GM18519 (cell line): Measurements from ENCODE around the gene SFT2D1.

Experiments used
- ATAC-seq: cut with Tn5 transposase; IDR thresholded peaks from one replicate; pipeline ENCODE4 v1.9.1; 2021; ENCODE audit warnings: mild to moderate bottlenecking, moderate library complexity; ENCODE audit not compliant: unreplicated experiment, low FRiP score

Gene SFT2D1

DNA sequence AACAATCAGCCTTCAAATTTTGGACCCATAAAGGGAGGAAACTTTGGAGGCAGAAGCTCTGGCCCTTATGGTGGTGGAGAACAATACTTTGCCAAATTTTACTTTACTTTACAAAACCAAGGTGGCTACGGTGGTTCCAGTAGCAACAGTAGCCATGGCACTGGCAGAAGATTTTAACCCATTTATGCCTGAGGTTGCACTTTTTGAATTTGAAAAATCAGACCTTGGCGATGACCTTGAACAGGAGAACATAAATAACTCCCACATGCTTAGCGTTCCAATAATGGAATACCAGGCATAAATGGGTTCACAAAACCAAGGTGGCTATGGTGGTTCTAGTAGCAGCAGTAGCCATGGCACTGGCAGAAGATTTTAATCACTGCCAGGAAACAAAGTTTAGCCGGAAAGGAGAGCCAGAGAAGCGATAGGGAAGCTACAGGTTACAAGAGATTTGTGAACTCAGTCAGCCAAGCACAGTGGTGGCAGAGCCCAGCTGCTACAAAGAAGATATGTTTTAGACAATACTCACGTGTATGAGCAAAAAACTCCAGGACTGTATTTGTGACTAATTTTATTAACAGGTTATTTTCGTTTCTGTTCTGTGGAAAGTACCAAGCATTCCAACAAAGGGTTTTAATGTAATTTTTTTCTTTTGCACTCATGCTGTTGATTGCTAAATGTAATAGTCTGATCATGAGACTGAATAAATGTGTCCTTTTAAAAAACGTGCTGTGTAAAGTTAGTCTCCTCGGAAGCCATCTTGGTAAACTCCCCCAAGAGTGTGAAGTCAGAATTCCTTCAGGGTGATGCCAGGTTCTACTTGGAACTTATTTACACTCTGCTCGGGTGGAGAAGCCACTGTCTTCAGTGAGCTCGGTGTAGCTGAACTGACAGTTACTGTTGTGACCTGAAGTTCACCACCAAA lies 6.7 kb downstream of the SFT2D1 start:
- peak; percentile 44 for ATAC-seq

GRCh38 chr6:166334878-166335277 lies 7.5 kb downstream of the SFT2D1 start:
- no peak for ATAC-seq

DNA sequence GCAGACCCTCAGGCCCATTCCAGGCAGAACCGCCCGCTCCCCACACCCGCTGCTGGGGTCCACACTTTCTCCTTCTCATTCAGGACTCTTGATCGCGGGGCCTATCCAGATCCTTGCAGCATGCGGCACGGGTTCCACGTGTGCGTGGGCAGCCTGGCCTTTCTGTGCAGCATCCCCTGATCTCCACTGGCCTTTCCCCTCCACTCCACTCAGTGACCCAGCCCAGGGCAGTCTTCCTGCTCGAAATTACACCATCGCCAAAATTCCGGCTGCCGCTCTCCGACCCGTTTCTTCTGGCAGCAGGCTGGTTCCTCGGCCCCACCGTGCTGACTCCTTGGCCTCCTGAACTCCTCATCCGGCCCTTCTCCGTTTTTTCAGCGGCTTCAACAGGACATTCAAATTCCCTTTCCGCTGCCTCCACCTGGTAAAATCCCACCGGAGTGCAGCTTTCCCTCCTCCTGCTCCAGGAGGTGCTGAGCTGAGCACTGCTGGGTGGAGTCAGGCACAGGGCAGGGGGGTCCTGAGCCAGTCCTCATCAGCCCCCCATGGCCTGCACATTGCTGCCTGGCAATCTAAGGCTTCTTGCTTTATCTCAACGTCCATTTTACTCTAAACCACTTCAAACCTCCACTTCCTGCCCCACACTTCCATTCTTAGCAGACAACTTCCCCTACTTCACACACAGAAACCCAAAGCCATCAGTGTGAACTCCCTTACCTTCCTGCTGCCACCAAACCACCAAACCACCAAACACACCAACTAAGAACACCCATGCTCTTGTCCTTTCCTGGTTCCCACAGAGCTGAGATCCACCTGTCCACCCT lies 9.0 kb downstream of the SFT2D1 start:
- ATAC-seq: peak; percentile 62

DNA sequence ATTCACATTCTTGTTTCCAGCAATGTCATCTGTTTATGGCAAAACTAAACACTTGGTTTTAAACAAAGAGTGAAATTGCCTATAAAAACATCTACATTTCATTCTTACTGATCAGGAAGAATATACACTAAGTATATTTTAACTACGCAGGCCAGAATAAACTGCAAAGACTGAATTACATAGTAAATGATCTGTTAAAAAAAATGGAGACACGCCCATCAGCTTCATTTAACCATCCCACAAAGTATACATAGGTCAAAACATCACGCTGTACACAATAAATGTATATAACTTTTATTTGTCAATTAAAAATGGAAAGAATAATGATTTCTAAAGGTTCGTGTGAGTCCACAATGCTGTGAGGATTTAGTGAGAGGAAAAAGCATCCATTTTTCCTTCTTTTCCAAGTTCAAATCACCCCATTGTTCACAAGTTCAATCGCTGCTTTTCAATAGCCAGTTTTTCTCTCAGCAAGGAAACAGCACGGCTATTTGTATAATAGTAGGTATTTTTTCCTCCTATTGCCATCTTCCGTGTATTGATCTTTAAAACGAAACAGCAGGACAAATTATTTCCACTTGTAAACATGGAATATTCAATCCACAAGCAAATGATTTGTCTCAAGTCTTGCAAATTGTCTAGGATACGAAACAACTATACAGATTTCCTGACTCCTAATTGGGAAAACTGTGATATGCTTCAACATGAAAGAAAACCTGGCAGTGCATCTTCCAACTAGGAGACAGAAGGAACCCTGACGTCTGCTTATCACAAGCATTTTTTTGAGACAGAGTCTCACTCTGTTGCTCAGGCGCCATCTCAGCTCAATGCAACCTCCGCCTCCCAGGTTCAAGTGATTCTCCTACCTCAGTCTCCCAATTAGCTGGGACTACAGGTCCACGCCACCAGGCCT lies 10.6 kb downstream of the SFT2D1 start:
- no peak for ATAC-seq

GRCh38 chr6:166330612-166331011 lies 11.7 kb downstream of the SFT2D1 start:
- no peak for ATAC-seq

DNA sequence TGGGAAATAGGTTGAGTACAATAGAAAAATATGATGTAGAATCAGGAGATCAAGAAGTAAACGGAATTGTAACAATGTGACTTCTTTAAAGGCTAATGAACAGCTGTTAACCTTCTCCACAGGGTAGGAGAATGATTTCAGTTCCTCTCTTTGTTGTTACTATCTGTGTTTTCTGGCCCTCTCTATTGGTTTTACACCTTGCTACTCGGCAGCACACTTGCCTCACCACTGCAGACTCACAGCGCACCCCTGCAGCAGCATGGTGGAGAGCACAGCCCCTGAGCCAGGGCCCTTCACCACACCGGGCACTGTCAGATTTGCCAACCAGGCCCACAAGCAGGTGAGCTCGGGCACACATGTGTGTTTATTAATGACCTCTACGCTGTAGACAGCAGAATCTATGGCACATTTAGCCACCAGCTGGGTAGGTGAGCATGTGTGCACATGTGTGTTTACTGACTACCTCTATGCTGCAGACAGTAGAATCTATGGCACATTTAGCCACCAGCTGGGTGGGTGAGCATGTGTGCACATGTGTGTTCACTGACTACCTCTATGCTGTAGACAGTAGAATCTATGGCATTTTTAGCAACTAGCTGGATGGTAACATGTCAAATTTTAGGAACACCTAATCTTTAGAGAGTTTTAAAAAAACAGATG lies 16.8 kb downstream of the SFT2D1 start:
- ATAC-seq: no peak

GRCh38 chr6:166323395-166323794 lies 18.9 kb downstream of the SFT2D1 start:
- no peak for ATAC-seq

GRCh38 chr6:166318649-166319600 lies 23.4 kb downstream of the SFT2D1 start:
- no peak for ATAC-seq

DNA sequence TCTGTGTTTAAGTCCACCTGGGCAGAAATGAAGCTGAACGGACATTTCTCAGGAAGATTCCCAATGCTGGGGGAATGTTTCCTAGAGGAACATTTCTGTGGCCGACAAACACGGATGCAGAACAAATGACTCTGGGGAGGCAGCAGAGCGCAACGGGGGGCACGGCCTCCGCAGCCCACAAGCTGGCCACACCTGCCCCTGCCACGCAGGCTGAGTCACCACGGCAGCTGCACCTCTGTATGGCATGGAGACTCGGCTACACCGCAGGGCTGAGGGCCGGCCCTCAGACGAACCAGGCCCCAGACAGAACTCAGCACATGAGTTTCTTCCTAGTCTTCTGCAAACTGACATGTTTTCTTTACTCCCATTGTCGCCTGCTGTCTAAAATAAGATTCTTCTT lies 24.1 kb downstream of the SFT2D1 start:
- no peak for ATAC-seq

DNA sequence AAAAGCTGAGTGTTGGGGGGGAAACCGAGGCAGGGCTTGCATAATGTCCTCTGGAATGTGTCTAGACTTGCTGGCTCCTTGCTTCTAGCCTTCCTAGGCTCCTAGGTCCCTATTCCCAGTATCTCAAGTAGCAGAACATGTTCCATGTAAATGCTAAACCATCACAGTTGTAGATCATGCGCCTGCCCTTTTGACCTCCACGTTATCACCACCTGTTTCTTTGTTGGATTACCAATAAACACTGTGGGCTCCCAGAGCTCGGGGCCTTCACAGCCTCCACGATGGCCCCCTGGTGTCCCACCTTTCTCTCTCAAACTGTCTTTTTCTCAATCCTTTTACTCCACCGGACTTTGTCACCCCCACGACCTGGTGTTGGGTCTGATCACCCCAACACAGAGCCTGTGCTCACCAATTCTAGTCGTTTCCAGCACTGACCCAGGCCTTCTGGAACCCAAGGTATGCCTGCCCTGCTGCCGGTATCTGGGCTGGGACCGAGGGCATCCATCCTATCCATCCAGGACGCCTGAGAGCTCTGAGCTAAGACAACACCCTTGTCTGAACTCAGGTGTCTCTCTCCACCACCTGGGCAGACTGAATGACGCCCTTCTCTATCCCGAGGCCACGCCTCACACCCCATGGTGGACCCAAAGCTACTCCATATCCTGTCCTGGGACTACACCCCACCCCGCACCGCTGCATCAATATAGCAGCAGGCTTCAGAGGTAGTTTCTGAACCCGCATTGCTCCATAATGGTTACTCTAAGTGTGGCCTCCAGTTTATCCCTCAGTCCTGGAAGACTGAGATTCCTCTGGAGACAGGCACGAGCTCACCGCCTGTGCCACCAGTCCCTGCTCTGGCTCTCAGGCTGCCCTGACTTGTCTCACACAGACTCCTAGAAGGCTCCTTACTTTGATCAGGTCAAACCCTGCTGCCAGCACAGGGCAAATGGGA lies 24.8 kb downstream of the SFT2D1 start:
- no peak for ATAC-seq

- ATAC-seq: no peak
These were observed 26.9 kb downstream of the SFT2D1 start for GRCh38 chr6:166315436-166315835.

DNA sequence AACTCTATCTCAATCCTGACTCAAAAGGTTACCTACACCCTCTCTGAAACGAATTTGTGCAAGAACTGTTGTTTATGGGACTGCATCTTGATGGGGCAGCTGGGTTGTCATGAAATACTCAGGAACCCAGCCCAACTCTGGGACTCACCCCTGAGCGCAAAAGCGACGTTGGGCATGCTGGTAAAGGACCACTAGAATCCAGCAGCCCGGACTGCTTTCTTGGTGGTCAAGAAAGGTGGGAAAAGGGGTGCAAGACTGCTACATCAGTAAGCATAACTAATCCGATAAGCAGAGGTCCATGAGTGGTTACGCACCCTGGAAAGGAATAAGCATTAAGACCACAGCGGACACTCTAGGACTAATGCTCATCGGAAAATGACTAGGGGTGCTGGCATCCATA lies 27.9 kb downstream of the SFT2D1 start:
- ATAC-seq: no peak

GRCh38 chr6:166313255-166314070 lies 28.9 kb downstream of the SFT2D1 start:
- ATAC-seq: peak; percentile 69

- no peak for ATAC-seq
These were observed 29.5 kb downstream of the SFT2D1 start for GRCh38 chr6:166312832-166313231.

DNA sequence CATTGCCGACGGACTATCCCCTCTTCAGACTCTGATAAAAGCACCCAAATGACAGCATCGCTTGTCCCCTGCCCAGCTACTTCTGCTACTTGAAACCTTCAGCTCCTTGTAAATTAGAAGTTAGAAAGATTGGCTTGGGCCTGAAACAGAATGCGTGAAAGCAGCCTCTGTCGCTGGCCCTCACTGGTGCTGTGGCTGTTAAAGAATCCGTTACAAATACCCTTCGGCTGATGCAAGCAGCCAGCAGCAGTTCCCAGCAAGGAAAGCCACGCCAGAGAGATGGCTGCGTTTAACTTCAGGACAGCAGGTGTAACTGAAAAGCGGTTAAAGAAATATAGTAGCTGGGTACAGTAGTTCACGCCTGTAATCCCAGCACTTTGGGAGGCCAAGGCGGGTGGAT lies 31.7 kb downstream of the SFT2D1 start:
- no peak for ATAC-seq

- no peak for ATAC-seq
These were observed 32.4 kb downstream of the SFT2D1 start for GRCh38 chr6:166309977-166310376.
